Fibroblast of peridontal ligament (primary cell): ENCODE data around the gene KIAA1328.
"Not testable (repeated sequence)": the region's sequence is repeated elsewhere in the genome, so short reads cannot be mapped to it uniquely, and the experiment has no call there.

Source experiments
- DNase-seq: peaks from one replicate; pipeline ENCODE4 v3.0.0-alpha.2; 2010; ENCODE audit errors: extremely low read depth

KIAA1328 gene

GRCh38 chr18:37144921-37145320, 316.0 kb downstream of the KIAA1328 start:
- DNase-seq: no peak

GRCh38 chr18:37156330-37156942, 327.5 kb downstream of the KIAA1328 start:
- no peak for DNase-seq

DNA sequence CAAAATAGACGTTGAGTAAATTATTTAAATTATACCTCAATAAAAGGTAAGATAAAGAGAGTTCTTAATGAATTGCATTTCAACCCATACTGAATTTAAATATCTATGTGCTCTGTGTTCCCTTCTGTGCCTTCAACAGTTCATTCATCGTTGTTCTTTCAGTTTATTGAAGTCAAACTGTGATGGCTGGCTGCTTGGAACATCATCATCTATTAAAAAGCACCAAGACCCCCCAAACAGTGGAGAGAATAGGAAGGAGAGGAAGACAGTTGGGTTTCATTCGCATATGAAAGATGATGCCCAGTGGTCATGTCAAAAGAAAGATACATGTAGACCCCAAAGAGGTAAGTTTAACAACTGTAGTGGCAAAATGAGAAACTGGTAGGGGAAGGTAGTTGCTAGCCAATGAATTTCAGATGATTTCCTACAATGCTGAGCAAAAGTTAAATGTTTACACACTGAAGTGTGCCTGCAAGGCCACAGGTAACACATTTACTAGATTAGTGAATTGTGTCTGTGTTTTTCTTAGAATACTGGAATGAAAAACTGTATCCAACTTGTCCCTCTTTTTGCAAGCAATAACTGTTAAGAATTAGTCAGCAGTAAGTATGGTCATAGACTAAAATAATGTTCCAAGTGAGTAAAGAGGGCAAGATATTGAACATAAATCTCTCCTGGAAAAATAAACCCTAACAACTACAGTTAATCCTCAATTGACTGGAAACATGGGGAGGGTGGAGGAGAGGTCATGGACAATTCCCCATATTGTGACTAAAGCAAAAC, 331.3 kb downstream of the KIAA1328 start:
- DNase-seq: no peak

DNA sequence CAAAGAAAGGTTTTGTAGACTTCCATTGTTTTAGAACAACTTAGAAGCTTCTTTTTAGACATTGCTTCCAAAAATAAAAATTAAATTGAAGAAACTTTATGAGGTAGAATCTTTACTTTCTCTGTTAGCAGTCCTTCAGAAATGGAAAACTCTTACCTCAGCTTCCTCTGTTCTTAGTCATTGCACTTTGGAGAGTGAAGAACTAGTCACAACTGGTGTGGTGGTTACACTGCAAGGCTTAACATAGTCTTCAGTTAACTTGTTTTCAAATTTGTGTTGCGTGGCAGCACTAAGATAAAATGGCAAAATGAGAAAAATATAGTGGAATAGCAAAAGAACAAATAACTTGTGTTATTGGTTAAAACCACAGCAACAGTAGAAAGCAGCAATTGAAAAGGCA, 332.6 kb downstream of the KIAA1328 start:
- DNase-seq: no peak

DNA sequence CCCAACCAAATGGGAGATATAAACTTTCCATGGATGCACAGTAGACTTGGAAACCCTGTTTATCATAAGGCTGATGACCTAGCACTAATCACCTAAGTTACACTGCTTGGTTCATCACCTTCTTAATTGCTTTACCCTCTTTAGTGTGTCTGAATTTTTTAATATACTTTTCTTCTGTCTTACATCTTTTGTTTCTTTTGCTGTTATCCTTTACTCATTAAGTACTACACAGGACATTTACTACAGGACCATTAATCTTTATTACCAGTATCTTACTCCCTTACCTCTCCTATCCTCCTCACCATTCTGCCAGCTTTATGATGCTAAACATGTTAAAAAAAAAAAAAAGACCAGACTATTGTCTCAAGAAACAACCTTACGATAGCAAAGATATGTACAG, 333.6 kb downstream of the KIAA1328 start:
- DNase-seq: no peak

DNA sequence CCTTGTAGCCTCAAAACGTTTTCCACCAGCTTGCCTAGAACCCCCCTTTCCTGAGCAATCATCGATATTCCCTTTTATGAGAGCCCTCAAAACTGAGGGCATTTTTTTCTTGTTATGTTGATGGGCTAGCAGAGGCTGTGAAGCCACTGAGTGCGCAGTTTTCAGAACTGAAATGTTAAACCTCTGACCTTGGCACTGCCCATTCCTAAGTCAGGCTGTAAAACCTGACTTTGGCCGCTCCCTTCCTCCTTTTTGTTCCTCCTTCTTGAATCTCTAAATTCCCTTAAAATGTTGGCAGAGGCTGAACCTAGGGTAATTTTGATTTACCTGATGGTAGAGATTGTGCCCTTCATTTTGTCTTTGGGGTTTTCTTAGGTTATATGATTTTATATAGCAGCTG, 334.2 kb downstream of the KIAA1328 start:
- DNase-seq: no peak

DNA sequence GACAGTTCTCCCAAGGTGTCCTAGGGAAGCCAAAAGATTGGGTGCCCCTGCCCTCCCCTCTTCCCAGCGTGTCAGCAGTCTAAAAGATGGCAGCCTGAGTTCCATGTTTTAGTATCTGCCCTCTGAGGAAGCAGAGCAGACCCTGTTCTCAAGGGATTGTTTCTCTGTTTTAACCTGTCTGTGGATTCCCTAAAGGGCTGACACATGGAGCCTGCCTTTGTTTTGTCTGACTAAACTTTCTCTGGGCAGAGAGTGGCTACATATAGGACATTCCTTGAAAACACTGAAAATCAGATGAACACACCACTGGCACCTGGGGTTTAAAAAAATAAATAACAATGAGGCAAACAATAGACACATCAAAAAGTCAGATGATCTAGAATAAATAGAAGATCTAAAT, 337.6 kb downstream of the KIAA1328 start:
- DNase-seq: no peak

GRCh38 chr18:37166966-37167365, 338.0 kb downstream of the KIAA1328 start:
- not testable (repeated sequence) for DNase-seq

DNA sequence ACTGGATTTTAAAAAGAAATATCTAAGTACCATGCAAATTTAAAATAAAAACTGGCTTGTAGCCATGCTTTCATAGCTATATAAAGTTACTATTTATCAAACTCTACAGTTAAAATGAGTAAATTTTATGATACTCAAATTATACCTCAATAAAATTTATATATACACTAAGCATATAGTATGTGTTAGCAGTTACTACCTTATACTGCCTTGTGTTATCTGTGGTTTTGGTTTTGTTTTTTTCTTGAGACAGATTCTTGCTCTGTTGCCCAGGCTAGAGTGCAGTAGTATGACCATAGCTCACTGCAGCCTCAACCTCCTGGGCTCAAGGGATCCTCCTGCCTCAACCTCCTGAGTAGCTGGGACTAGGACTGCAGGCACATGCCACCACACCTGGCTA, 342.1 kb downstream of the KIAA1328 start:
- DNase-seq: no peak

DNA sequence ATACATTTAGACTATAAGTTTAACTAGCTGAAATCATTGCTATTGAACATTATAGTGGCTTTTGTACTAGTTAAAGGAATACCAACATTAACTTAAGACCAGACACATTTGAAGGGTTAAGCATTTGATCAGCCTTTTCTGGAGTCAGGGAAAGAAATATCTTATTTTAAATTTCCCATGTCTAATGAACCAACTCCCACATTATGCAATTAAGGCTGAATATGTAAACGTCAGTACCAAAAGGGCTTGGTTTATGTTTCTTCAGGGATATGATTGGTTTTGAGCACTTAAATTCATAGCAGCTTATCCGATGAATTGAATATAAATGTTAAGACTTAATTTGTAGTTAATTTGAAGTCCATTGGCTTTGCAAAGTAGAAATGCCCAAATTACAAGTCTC, 344.5 kb downstream of the KIAA1328 start:
- DNase-seq: no peak

DNA sequence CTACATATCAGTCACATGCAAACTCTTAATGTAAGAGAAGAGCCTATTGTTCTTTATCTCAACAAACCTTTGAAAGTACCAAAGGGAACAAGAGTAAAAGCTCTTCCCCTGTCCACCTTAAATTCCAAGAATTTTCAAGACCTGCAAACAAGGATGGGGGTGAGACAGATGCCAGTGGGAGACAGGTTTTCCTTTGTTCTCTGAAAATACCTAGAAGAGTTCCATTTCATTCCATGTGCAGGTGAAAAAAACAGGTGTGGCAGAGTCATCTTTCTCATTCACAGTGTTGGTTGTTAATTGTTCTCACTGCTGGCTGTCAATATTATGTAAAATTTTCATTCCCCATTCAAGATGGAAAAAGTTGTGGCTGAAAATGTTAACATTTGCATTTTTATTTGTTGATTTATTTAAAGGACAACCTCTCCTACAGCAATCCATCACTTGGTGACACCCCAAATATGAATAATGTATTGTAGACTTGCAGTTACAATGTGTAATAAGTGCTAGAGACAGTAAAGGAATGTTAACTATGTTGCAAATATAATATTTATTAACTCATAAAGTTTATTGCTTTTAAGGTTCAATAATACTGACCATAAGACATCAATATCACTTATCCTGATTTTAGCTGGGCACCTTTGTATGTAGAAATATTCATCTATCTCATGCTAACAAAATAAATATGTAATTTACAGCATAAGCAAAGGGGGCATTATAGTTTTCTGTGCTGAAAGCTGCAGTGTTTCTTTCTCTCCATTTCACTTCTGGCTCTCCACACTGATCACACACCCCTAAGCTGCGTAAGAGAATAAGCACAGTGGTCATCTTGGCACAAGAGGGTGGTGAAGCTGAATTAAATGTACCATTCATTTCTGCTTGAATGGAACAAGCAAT, 347.0 kb downstream of the KIAA1328 start:
- no peak for DNase-seq

DNA sequence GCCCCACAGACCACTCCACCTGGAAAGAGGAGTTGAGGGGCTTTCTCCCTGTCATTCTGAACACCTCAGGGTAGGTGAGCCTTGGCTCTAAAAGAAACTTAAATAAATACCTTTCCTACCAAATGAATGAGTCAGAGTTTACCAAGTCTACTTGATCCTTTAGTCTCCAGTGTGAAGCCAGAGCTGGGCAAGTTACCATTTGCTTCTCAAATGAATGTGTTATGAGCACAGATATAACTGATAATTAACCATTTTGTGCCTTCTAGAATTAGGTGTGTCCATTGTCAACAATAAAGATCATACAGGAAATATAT, 347.7 kb downstream of the KIAA1328 start:
- no peak for DNase-seq

- no peak for DNase-seq
These were observed 350.5 kb downstream of the KIAA1328 start for GRCh38 chr18:37179384-37179783.

DNA sequence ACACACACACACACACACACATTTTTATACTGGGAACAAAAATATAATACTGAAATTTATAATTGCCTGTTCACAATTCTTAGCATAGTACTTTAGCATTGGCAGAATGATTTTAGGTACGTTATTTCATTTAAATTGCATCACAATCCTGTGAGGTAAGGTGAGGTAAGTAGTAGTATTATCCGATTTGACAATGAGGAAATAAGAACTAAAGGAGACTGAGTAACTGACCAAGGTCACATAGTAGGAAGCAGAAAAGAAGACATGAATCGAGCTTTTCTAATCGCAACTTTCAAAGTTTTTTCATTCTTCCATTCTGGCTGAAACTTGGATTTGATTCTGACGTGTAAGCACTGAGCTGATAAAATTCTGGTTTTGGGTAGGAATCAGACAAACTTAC, 351.2 kb downstream of the KIAA1328 start:
- DNase-seq: no peak

- no peak for DNase-seq
These were observed 353.6 kb downstream of the KIAA1328 start for GRCh38 chr18:37182340-37183135.

DNA sequence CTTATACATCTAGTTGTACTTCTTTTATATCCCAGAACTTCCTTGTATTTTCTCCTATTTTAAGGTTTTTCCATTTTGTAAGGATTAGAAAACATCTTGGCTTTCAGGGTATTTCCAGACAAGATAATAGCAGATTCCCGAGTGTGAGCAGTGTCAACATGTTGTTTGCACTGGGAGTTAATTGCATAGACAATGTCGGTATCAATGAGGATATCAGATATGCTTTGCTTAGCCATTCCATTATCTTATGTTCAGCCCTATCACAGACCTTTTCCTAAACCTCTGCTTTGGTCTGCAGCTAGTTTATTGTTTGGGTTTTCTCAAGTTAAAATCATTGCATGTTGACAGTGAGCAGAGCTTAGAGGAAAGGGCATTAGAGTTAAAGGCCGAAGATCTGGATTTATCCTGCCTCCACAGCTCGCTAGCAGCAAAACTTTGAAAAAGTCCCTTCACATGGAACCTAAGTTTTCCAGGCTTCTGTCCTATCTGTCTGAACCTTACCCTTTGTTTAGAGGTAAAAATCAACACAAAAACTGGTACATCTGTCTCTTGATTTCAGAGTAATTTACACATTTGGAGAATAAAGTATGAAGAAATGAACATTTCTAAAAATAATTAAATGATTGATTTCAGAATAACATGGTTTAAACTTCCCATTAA, 355.4 kb downstream of the KIAA1328 start:
- DNase-seq: no peak

- no peak for DNase-seq
These were observed 359.3 kb downstream of the KIAA1328 start for GRCh38 chr18:37188016-37188791.

- DNase-seq: no peak
These were observed 370.8 kb downstream of the KIAA1328 start for GRCh38 chr18:37199741-37200140.

DNA sequence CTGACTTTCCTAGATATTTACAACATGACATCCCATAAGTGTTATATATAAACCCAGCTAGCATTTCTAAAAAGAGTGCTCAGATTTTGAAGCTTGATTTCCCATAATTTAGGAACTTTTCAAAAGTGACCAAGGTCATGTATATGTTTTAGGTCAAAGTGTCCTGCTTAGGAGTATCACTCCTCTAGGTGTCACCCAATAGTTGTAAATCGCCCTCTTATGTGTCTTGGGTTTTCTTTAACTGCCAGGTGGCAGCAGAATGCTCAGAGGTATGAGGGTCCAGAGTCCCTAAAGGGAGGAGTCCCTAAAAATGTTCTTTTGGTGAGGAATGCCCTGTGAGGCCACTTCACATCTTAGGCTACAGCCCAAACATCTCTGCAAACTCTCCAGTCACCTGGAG, 378.4 kb downstream of the KIAA1328 start:
- DNase-seq: no peak

- no peak for DNase-seq
These were observed 381.9 kb downstream of the KIAA1328 start for GRCh38 chr18:37210781-37211180.
